HepG2 (cell line): ENCODE data around the gene SIRPA. TPM values are rescaled to one million over a fixed set of nuclear protein-coding genes. Genes with fewer than 3 reads are reported as not detected.

Source experiments
- BHLHE40 ChIP-seq: IDR thresholded peaks from 2 replicates; pipeline ENCODE4 v1.6.1; 2011; ENCODE audit warnings: low read length, improper control_type of control experiment
- BRD4 ChIP-seq: sonication (generic); formaldehyde crosslinking; IDR thresholded peaks from 2 replicates; pipeline ENCODE4 v1.4.0; 2020; ENCODE audit warnings: missing genetic modification reagents
- CHCHD3 ChIP-seq: sonication (generic); formaldehyde crosslinking; IDR thresholded peaks from 2 replicates; pipeline ENCODE4 v1.8.0; 2022; ENCODE audit warnings: mild to moderate bottlenecking, missing genetic modification reagents, moderate library complexity
- ETV6 ChIP-seq: sonication (generic); formaldehyde crosslinking; conservative IDR thresholded peaks from 2 replicates; pipeline ENCODE4 v1.4.0; 2020; ENCODE audit warnings: missing genetic modification reagents
- FOXA1 ChIP-seq, 2 experiments: fragments of 450-650 bp in 1 of 2; sonication (generic) in 1 of 2; formaldehyde crosslinking in 1 of 2; IDR thresholded peaks; 2 replicates each; pipeline versions ENCODE4 v1.4.0 to v1.6.1; 2016 to 2020; ENCODE audit warnings: missing genetic modification reagents in 1 of 2
- FOXK1 ChIP-seq: sonication (generic); formaldehyde crosslinking; IDR thresholded peaks from 2 replicates; pipeline ENCODE4 v1.4.0; 2020; ENCODE audit warnings: low read depth, missing genetic modification reagents, borderline replicate concordance
- GMEB1 ChIP-seq: sonication (generic); formaldehyde crosslinking; IDR thresholded peaks from 2 replicates; pipeline ENCODE4 v1.5.1; 2020; ENCODE audit warnings: missing genetic modification reagents, mild to moderate bottlenecking, borderline replicate concordance
- GZF1 ChIP-seq: sonication (generic); formaldehyde crosslinking; IDR thresholded peaks from 2 replicates; pipeline ENCODE4 v1.5.1; 2020; ENCODE audit warnings: mild to moderate bottlenecking, missing genetic modification reagents
- HMGA1 ChIP-seq: sonication (generic); formaldehyde crosslinking; conservative IDR thresholded peaks from 2 replicates; pipeline ENCODE4 v1.4.0; 2020; ENCODE audit warnings: missing genetic modification reagents
- KLF13 ChIP-seq: sonication (generic); formaldehyde crosslinking; IDR thresholded peaks from 2 replicates; pipeline ENCODE4 v1.4.0; 2020; ENCODE audit warnings: mild to moderate bottlenecking, missing genetic modification reagents
- MATR3 ChIP-seq: sonication (generic); formaldehyde crosslinking; IDR thresholded peaks from 2 replicates; pipeline ENCODE4 v1.4.0; 2020; ENCODE audit warnings: missing genetic modification reagents
- MBNL3 ChIP-seq: fragments of 250-450 bp; sonication (Bioruptor Pico); conservative IDR thresholded peaks from 2 replicates; pipeline ENCODE4 v1.8.0; 2022; ENCODE audit warnings: mild to moderate bottlenecking, inconsistent platforms
- NR2C2 ChIP-seq: sonication (generic); formaldehyde crosslinking; IDR thresholded peaks from 2 replicates; pipeline ENCODE4 v1.4.0; 2020; ENCODE audit warnings: missing genetic modification reagents, mild to moderate bottlenecking, moderate library complexity, borderline replicate concordance
- PHF20 ChIP-seq: sonication (generic); formaldehyde crosslinking; IDR thresholded peaks from 2 replicates; pipeline ENCODE4 v1.5.0; 2020; ENCODE audit warnings: mild to moderate bottlenecking, missing genetic modification reagents
- TCF7 ChIP-seq: sonication (generic); IDR thresholded peaks from 2 replicates; pipeline ENCODE4 v1.6.1; 2016; ENCODE audit warnings: antibody characterized with exemption, low read depth
- ZBTB39 ChIP-seq: sonication (generic); formaldehyde crosslinking; IDR thresholded peaks from 2 replicates; pipeline ENCODE4 v1.5.0; 2020; ENCODE audit warnings: missing genetic modification reagents
- ZBTB7B ChIP-seq: sonication (generic); formaldehyde crosslinking; IDR thresholded peaks from 2 replicates; pipeline ENCODE4 v1.4.0; 2020; ENCODE audit warnings: missing genetic modification reagents
- ZNF33B ChIP-seq: sonication (generic); formaldehyde crosslinking; IDR thresholded peaks from 2 replicates; pipeline ENCODE4 v1.5.1; 2020; ENCODE audit warnings: mild to moderate bottlenecking, missing genetic modification reagents
- ZNF569 ChIP-seq: sonication (generic); formaldehyde crosslinking; IDR thresholded peaks from 2 replicates; pipeline ENCODE4 v1.5.0; 2020; ENCODE audit warnings: mild to moderate bottlenecking, missing genetic modification reagents, moderate library complexity, borderline replicate concordance
- ZNF574 ChIP-seq: sonication (generic); formaldehyde crosslinking; IDR thresholded peaks from 2 replicates; pipeline ENCODE4 v1.4.0; 2020; ENCODE audit warnings: missing genetic modification reagents
- ZNF773 ChIP-seq: sonication (generic); formaldehyde crosslinking; IDR thresholded peaks from 2 replicates; pipeline ENCODE4 v1.4.0; 2020; ENCODE audit warnings: missing genetic modification reagents, borderline replicate concordance
- ZNF878 ChIP-seq: sonication (generic); formaldehyde crosslinking; IDR thresholded peaks from 2 replicates; pipeline ENCODE4 v1.8.1; 2023; ENCODE audit warnings: mild to moderate bottlenecking, missing genetic modification reagents, moderate library complexity
- polyA plus RNA-seq, 8 experiments: library from polyadenylated mRNA; depleted of rRNA in 3 of 8; stranded (reverse) in 7 of 8; unstranded in 1 of 8; fragments of >200 nt; fragmentation: Illumina TruSeq in 4 of 8; extraction: Trizol in 4 of 8; gene quantifications; 2 replicates each; pipeline versions ENCODE4 v1.2.1 to v1.2.3, GENCODE V29; 2011 to 2016; ENCODE audit warnings: low read depth in 4 of 8, missing spikeins in 1 of 8, mixed read lengths in 1 of 8; ENCODE audit not compliant: insufficient read depth in 1 of 8
- total RNA-seq, 5 experiments: library from RNA; depleted of rRNA; stranded (reverse); fragments of >200 nt; fragmentation: Illumina TruSeq; extraction: Trizol; gene quantifications; 2 replicates each; pipeline ENCODE4 v1.2.3, GENCODE V29; 2016; ENCODE audit warnings: low read depth in 1 of 5

The SIRPA gene
- total and polyA plus RNA-seq, 2 of the 13 experiments (the other 11 are each of a cell fraction or from before 2014, with no cell fraction given), result 7.2 to 17.6 TPM

- TF ChIP-seq BHLHE40, result no peak
- TF ChIP-seq MATR3 (CRISPR knock-in tag), result no peak
- TF ChIP-seq BRD4 (CRISPR knock-in tag), result no peak
- peak; percentile 94 for TF ChIP-seq NR2C2 (CRISPR knock-in tag)
- no peak for TF ChIP-seq TCF7
- TF ChIP-seq ZNF574 (CRISPR knock-in tag), result no peak; the same call in 1 of the 2 replicates
- no peak for TF ChIP-seq KLF13 (CRISPR knock-in tag)
- TF ChIP-seq ZNF569 (CRISPR knock-in tag), result no peak
- no peak for TF ChIP-seq GMEB1 (CRISPR knock-in tag)
- TF ChIP-seq FOXA1 (IDR thresholded peaks at IDR 0.05), result no peak
- peak; percentile 40; the same call in 1 of the 2 replicates for TF ChIP-seq FOXA1 (CRISPR knock-in tag; IDR thresholded peaks at IDR 0.05)
- no peak for TF ChIP-seq ZNF33B
- TF ChIP-seq CHCHD3, result no peak
- 0 out of 2 replicates have a peak, but pooled peaks have one; percentile 46 for TF ChIP-seq ZNF878
- no peak for TF ChIP-seq HMGA1 (CRISPR knock-in tag)
- TF ChIP-seq MBNL3 (CRISPR knock-in tag), result no peak
- TF ChIP-seq PHF20, result no peak
- TF ChIP-seq ETV6 (CRISPR knock-in tag), result no peak
- TF ChIP-seq ZBTB7B, result peak; percentile 76
- TF ChIP-seq ZNF773 (CRISPR knock-in tag), result no peak
- no peak for TF ChIP-seq GZF1 (CRISPR knock-in tag)
- TF ChIP-seq ZBTB39 (CRISPR knock-in tag), result no peak
- TF ChIP-seq FOXK1 (CRISPR knock-in tag), result no peak
These were observed 40.1 kb upstream of the SIRPA start (continued) for GRCh38 chr20:1855109-1855508.
